Stimulated activated CD4-positive, alpha-beta T cell treated with anti-CD3 and anti-CD28 coated beads, Interleukin-15, amount 100 ng/mL, for 24 hours (primary cell): ENCODE measurements around the gene GNL2.

ENCODE experiments used
- DNase-seq: peaks from one replicate; pipeline ENCODE4 v3.0.0-alpha.2; 2020

The GNL2 gene

GRCh38 chr1:37595440-37596181 is at the start of gene GNL2:
Gene GNL2 (minus strand): TSS chr1:37595937. CDS start chr1:37595822, 115 bp downstream.
- DNase-seq = peak; percentile 98

- DNase-seq = no peak
Measured at GRCh38 chr1:37641059-37641458, 45.3 kb upstream of the GNL2 start.

GRCh38 chr1:37636435-37636834 is 40.7 kb upstream of the GNL2 start:
- DNase-seq = no peak

- DNase-seq = no peak
Measured at GRCh38 chr1:37634992-37635902, 39.5 kb upstream of the GNL2 start.

GRCh38 chr1:37634244-37634991 is 38.7 kb upstream of the GNL2 start, which contains the start of gene RSPO1:
Gene RSPO1 (minus strand): TSS chr1:37634892. CDS start chr1:37629661, 5,231 bp downstream.
- peak; percentile 15 for DNase-seq

- no peak for DNase-seq
Measured at GRCh38 chr1:37633938-37634243, 38.2 kb upstream of the GNL2 start.

GRCh38 chr1:37633040-37633937 is 37.6 kb upstream of the GNL2 start:
- DNase-seq = no peak

- DNase-seq = no peak
Measured at GRCh38 chr1:37631036-37631435, 35.3 kb upstream of the GNL2 start.

- DNase-seq = no peak
Measured at GRCh38 chr1:37630426-37631028, 34.8 kb upstream of the GNL2 start.

- DNase-seq = no peak
Measured at GRCh38 chr1:37629726-37630425, 34.1 kb upstream of the GNL2 start.

GRCh38 chr1:37629008-37629407 is 33.3 kb upstream of the GNL2 start:
- no peak for DNase-seq

- DNase-seq = no peak
Measured at GRCh38 chr1:37628026-37628556, 32.4 kb upstream of the GNL2 start.

GRCh38 chr1:37622131-37622530 is 26.4 kb upstream of the GNL2 start:
- DNase-seq = no peak

GRCh38 chr1:37621326-37621870 is 25.7 kb upstream of the GNL2 start:
- DNase-seq = no peak

GRCh38 chr1:37620707-37621106 is 25.0 kb upstream of the GNL2 start:
- DNase-seq = no peak

GRCh38 chr1:37616330-37616729 is 20.6 kb upstream of the GNL2 start:
- DNase-seq = no peak

GRCh38 chr1:37614105-37614504 is 18.4 kb upstream of the GNL2 start:
- no peak for DNase-seq

- no peak for DNase-seq
Measured at GRCh38 chr1:37612186-37612585, 16.4 kb upstream of the GNL2 start.

- DNase-seq = no peak
Measured at GRCh38 chr1:37609994-37610393, 14.3 kb upstream of the GNL2 start.

- DNase-seq = no peak
Measured at GRCh38 chr1:37609002-37609401, 13.3 kb upstream of the GNL2 start.
